ENCODE results near the gene CHCHD6. TPM values are rescaled to one million over a fixed set of nuclear protein-coding genes. Genes with fewer than 3 reads are reported as not detected.

Gene CHCHD6
- total RNA-seq, 8 experiments from 2014 or later: 13.9 to 71.2 (median 45.4) TPM

GRCh38 chr3:126896067-126896441 lies 192.0 kb downstream of the CHCHD6 start:
- WGBS, 10 experiments: 33 to 100% (median 88%) methylated on average over 1 of the region's 1 CpG; no CpG with 5 or more reads in 5 of the 10 experiments
- Histone ChIP-seq H3K4me1 (replicated peaks in 1 of 2) (peaks cover 44 to 51% of the 10 kb centered on the region in 2 donors), H3K27ac (no peak overlapping the region), H3K4me3 (no peak overlapping the region)
- peak in 1 of 8 experiments; percentile 3 for ATAC-seq (replicated peaks in 6 of 8)
- in situ Hi-C loops (cut with MboI; ENCODE audit: low pct_unique_long_range_greater_than_20kb in 2 of 9, low sequenced_read_pairs in 9 of 9, unreplicated experiment in 9 of 9): no loop called here

- no peak for ATAC-seq (replicated peaks in 6 of 8)
- in situ Hi-C loops (cut with MboI; ENCODE audit: low pct_unique_long_range_greater_than_20kb in 2 of 9, low sequenced_read_pairs in 9 of 9, unreplicated experiment in 9 of 9): no loop called here
- H3K4me1 ChIP-seq (replicated peaks in 1 of 2): peaks cover 44 to 51% of the 10 kb centered on the region in 2 donors
- H3K27ac ChIP-seq: no peak overlapping the region
- H3K4me3 ChIP-seq: no peak overlapping the region
- WGBS, 10 experiments: 0 to 100% (median 88%) methylated on average over 1 to 2 of the region's 6 CpGs; no CpG with 5 or more reads in 3 of the 10 experiments
Observed at GRCh38 chr3:126896968-126897367, 192.9 kb downstream of the CHCHD6 start.

GRCh38 chr3:126897943-126898342 lies 193.9 kb downstream of the CHCHD6 start:
- WGBS, 10 experiments: 80 to 100% (median 88%) methylated on average over 1 to 7 of the region's 7 CpGs; no CpG with 5 or more reads in 3 of the 10 experiments
- in situ Hi-C loops (cut with MboI; ENCODE audit: low pct_unique_long_range_greater_than_20kb in 2 of 9, low sequenced_read_pairs in 9 of 9, unreplicated experiment in 9 of 9): no loop called here
- no peak overlapping the region for H3K27ac ChIP-seq
- peaks cover 40 to 45% of the 10 kb centered on the region in 2 donors for H3K4me1 ChIP-seq (replicated peaks in 1 of 2)
- ATAC-seq (replicated peaks in 6 of 8): no peak
- no peak overlapping the region for H3K4me3 ChIP-seq

GRCh38 chr3:126900859-126901540 lies 197.0 kb downstream of the CHCHD6 start:
- in situ Hi-C loops (cut with MboI; ENCODE audit: low pct_unique_long_range_greater_than_20kb in 2 of 9, low sequenced_read_pairs in 9 of 9, unreplicated experiment in 9 of 9): no loop called here
- WGBS, 10 experiments: 90 to 100% (median 96%) methylated on average over 1 to 5 of the region's 10 CpGs; no CpG with 5 or more reads in 2 of the 10 experiments
- Histone ChIP-seq H3K4me1 (replicated peaks in 1 of 2) (peaks cover 13 to 14% of the 10 kb centered on the region in 2 donors), H3K4me3 (no peak overlapping the region), H3K27ac (no peak overlapping the region)
- ATAC-seq (replicated peaks in 6 of 8): no peak

DNA sequence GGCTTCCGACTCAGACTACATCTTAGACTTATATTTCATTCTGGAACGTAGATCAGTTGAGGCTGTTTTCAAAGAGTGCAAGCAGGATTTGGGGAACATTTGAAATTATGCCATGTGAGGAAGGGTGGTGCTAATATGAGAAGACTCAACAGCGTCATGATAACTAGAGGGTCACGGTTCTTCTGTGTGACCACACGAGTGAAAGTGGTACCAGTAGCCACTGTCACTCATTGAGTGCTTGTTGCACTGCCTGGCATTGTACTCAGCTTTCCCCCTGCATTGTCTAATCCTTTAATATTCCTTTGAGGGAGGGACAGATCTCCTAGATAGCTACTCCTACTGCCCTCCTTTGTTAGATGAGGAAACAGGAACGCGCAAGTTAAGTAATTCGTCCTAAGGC lies 197.6 kb downstream of the CHCHD6 start:
- H3K4me1 ChIP-seq (replicated peaks in 1 of 2): peaks cover 6 to 9% of the 10 kb centered on the region in 2 donors
- in situ Hi-C loops (cut with MboI; ENCODE audit: low pct_unique_long_range_greater_than_20kb in 2 of 9, low sequenced_read_pairs in 9 of 9, unreplicated experiment in 9 of 9): no loop called here
- WGBS, 10 experiments: 73 to 100% (median 93%) methylated on average over 1 to 8 of the region's 8 CpGs; no CpG with 5 or more reads in 2 of the 10 experiments
- H3K4me3 ChIP-seq: no peak overlapping the region
- ATAC-seq (replicated peaks in 6 of 8): no peak
- no peak overlapping the region for H3K27ac ChIP-seq

GRCh38 chr3:126903521-126903920 lies 199.5 kb downstream of the CHCHD6 start:
- Histone ChIP-seq H3K4me1 (replicated peaks in 1 of 2) (peaks cover 0 to 2% of the 10 kb centered on the region in 2 donors), H3K4me3 (no peak overlapping the region), H3K27ac (no peak overlapping the region)
- in situ Hi-C loops (cut with MboI; ENCODE audit: low pct_unique_long_range_greater_than_20kb in 2 of 9, low sequenced_read_pairs in 9 of 9, unreplicated experiment in 9 of 9): no loop called here
- ATAC-seq (replicated peaks in 6 of 8): peak in 3 of 8 experiments; percentile 32 to 68 (median 67)
- 20 to 100% (median 90%) methylated on average over 1 to 3 of the region's 3 CpGs; no CpG with 5 or more reads in 2 of the 10 experiments for WGBS, 10 experiments

- H3K27ac ChIP-seq: no peak overlapping the region
- 60 to 100% (median 92%) methylated on average over 1 to 3 of the region's 3 CpGs; no CpG with 5 or more reads in 6 of the 10 experiments for WGBS, 10 experiments
- H3K4me1 ChIP-seq (replicated peaks in 1 of 2): peaks cover 0 to 12% of the 10 kb centered on the region in 2 donors
- in situ Hi-C loops (cut with MboI; ENCODE audit: low pct_unique_long_range_greater_than_20kb in 2 of 9, low sequenced_read_pairs in 9 of 9, unreplicated experiment in 9 of 9): no loop called here
- no peak for ATAC-seq (replicated peaks in 6 of 8)
- H3K4me3 ChIP-seq: no peak overlapping the region
Observed at GRCh38 chr3:126907557-126907956, 203.5 kb downstream of the CHCHD6 start.

- H3K4me1 ChIP-seq (replicated peaks in 1 of 2): peaks cover 0 to 12% of the 10 kb centered on the region in 2 donors
- peak in 1 of 8 experiments; percentile 33 for ATAC-seq (replicated peaks in 6 of 8)
- 51 to 100% (median 84%) methylated on average over 1 to 5 of the region's 12 CpGs; no CpG with 5 or more reads in 3 of the 10 experiments for WGBS, 10 experiments
- in situ Hi-C loops (cut with MboI; ENCODE audit: low pct_unique_long_range_greater_than_20kb in 2 of 9, low sequenced_read_pairs in 9 of 9, unreplicated experiment in 9 of 9): no loop called here
- H3K27ac ChIP-seq: no peak overlapping the region
- H3K4me3 ChIP-seq: no peak overlapping the region
Observed at GRCh38 chr3:126908752-126909275, 204.8 kb downstream of the CHCHD6 start.

DNA sequence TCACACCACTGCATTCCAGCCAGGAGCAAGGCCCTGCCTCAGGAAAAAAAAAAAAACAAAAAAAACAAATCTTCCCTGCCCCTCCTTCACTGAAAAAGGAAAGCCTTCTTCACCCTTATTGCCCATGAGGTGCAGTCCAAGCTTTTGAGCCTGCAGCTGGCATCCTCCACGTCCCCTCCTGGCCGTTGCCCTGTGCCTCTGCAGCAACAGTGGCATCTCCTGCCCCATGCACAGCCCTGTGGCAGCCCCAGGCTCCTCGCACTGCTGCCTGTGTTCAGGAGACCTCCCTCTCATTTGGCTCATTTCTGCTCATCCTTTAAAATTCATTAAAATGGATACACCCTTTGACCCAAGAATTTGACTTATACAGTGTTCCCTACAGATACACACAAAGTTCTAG lies 206.2 kb downstream of the CHCHD6 start:
- no peak overlapping the region for H3K27ac ChIP-seq
- peaks cover 0 to 12% of the 10 kb centered on the region in 2 donors for H3K4me1 ChIP-seq (replicated peaks in 1 of 2)
- no peak for ATAC-seq (replicated peaks in 6 of 8)
- 67 to 100% (median 100%) methylated on average over 1 to 2 of the region's 3 CpGs; no CpG with 5 or more reads in 6 of the 10 experiments for WGBS, 10 experiments
- in situ Hi-C loops (cut with MboI; ENCODE audit: low pct_unique_long_range_greater_than_20kb in 2 of 9, low sequenced_read_pairs in 9 of 9, unreplicated experiment in 9 of 9): no loop called here
- H3K4me3 ChIP-seq: no peak overlapping the region

- peak in 7 of 8 experiments; percentile 38 to 97 (median 53) for ATAC-seq (replicated peaks in 6 of 8)
- Histone ChIP-seq H3K27ac (no peak overlapping the region), H3K4me1 (replicated peaks in 1 of 2) (peaks cover 0 to 12% of the 10 kb centered on the region in 2 donors), H3K4me3 (no peak overlapping the region)
- 36 to 89% (median 55%) methylated on average over 1 to 9 of the region's 15 CpGs; no CpG with 5 or more reads in 5 of the 10 experiments for WGBS, 10 experiments
- in situ Hi-C loops (cut with MboI; ENCODE audit: low pct_unique_long_range_greater_than_20kb in 2 of 9, low sequenced_read_pairs in 9 of 9, unreplicated experiment in 9 of 9): no loop called here
Observed at GRCh38 chr3:126911162-126912026, 207.4 kb downstream of the CHCHD6 start.

- in situ Hi-C loops (cut with MboI; ENCODE audit: low pct_unique_long_range_greater_than_20kb in 2 of 9, low sequenced_read_pairs in 9 of 9, unreplicated experiment in 9 of 9): no loop called here
- WGBS, 10 experiments: 80 to 100% (median 100%) methylated on average over 1 to 6 of the region's 9 CpGs; no CpG with 5 or more reads in 2 of the 10 experiments
- ATAC-seq (replicated peaks in 6 of 8): no peak
- H3K4me1 ChIP-seq (replicated peaks in 1 of 2): peaks cover 0 to 12% of the 10 kb centered on the region in 2 donors
- H3K4me3 ChIP-seq: no peak overlapping the region
- H3K27ac ChIP-seq: no peak overlapping the region
Observed at GRCh38 chr3:126912027-126912422, 208.0 kb downstream of the CHCHD6 start.

DNA sequence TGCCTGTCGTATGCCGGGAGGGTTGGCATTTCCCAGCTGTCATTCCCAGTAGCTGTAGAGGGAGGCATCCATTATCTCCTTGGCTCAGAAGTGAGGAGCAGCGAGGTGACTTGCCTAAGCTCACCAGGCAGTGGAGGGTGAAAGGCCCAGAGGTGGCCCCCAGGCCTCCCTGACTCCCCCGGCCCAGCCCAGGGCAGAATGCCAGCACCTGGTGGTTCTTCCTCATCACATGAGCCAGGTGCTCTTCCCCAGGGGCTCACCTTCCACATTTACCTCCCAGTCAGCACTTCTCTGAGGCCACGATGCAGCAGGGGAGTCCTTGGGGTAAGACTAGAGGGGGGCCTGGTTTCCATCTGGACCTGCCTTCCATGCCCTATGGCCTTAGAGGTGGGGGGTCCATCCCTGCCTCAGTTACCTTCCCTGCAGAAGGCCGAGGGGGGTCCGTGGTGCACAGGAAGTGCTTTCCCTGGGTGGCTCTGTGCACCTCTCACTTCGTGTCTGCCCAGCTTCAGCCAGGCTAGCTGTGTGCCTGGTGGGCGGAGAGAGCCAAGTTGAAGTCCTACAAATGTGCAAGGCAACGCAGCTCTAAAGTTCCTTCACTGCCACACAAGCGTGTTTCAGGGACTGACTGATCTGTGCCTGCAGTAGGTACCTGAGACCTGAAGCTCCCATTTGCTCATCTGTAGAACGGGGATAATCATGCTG lies 208.6 kb downstream of the CHCHD6 start:
- in situ Hi-C loops (cut with MboI; ENCODE audit: low pct_unique_long_range_greater_than_20kb in 2 of 9, low sequenced_read_pairs in 9 of 9, unreplicated experiment in 9 of 9): no loop called here
- ATAC-seq (replicated peaks in 6 of 8): no peak
- Histone ChIP-seq H3K27ac (no peak overlapping the region), H3K4me1 (replicated peaks in 1 of 2) (peaks cover 0 to 12% of the 10 kb centered on the region in 2 donors), H3K4me3 (no peak overlapping the region)
- 80 to 100% (median 100%) methylated on average over 1 to 6 of the region's 12 CpGs; no CpG with 5 or more reads in 2 of the 10 experiments for WGBS, 10 experiments

Measured in motor neuron (in vitro differentiated cells).